H1 (cell line): ENCODE data around the gene GPC6. TPM values are rescaled to one million over a fixed set of nuclear protein-coding genes. Genes with fewer than 3 reads are reported as not detected.

Experiments used
- ASH2L ChIP-seq: fragments of 200-600, 300-600 bp; sonication (generic); IDR thresholded peaks from one replicate; pipeline ENCODE4 v1.7.1; 2017; ENCODE audit warnings: low read length
- ATF2 ChIP-seq: IDR thresholded peaks from 2 replicates; pipeline ENCODE4 v1.6.1; 2012; ENCODE audit warnings: low read length, inconsistent platforms
- BACH1 ChIP-seq: IDR thresholded peaks from 2 replicates; pipeline ENCODE4 v1.6.1; 2012; ENCODE audit warnings: low read length, improper control_type of control experiment
- CHD7 ChIP-seq: fragments of 300-600 bp; sonication (generic); IDR thresholded peaks from 2 replicates; pipeline ENCODE4 v1.7.1; 2012; ENCODE audit warnings: low read length, moderate library complexity, mild to moderate bottlenecking, inconsistent platforms; ENCODE audit not compliant: insufficient replicate concordance
- HDAC2 ChIP-seq, 2 experiments: fragments of 300-600 bp in 1 of 2; sonication (generic) in 1 of 2; IDR thresholded peaks; 2 replicates each; pipeline ENCODE4 v1.6.1; 2011 to 2012; ENCODE audit warnings: low read depth in 2 of 2, low read length in 2 of 2, mild to moderate bottlenecking in 2 of 2, moderate library complexity in 2 of 2, borderline replicate concordance in 1 of 2, inconsistent platforms in 1 of 2
- KDM5A ChIP-seq: fragments of 200-600 bp; IDR thresholded peaks from 2 replicates; pipeline ENCODE4 v1.7.1; 2012; ENCODE audit warnings: mild to moderate bottlenecking, low read length, inconsistent platforms, mixed read lengths
- SP1 ChIP-seq: IDR thresholded peaks from 2 replicates; pipeline ENCODE4 v1.6.1; 2011; ENCODE audit warnings: low read depth, low read length
- TEAD4 ChIP-seq: IDR thresholded peaks from 2 replicates; pipeline ENCODE4 v1.6.1; 2012; ENCODE audit warnings: low read depth, low read length, inconsistent platforms, mixed read lengths
- polyA plus RNA-seq, 7 experiments: library from polyadenylated mRNA; depleted of rRNA in 3 of 7; stranded (reverse) in 5 of 7; unstranded in 2 of 7; fragments of >200 nt in 5 of 7; fragments of 200-250 nt in 2 of 7; gene quantifications; 1 replicate in 5 of 7; 2 replicates in 1 of 7; 4 replicates in 1 of 7; pipeline versions ENCODE4 v1.2.1 to v1.2.3, GENCODE V29; 2011 to 2013; ENCODE audit warnings: missing spikeins in 2 of 7, mixed read lengths in 2 of 7
- total RNA-seq: library from RNA; stranded (reverse); fragmentation: NEBNext Ultra II Directional; extraction: Animal tissue kit (Norgen Biotek cat#: 25700); gene quantifications from 2 replicates; pipeline ENCODE4 v1.2.1, GENCODE V29; 2021

Gene GPC6
- total and polyA plus RNA-seq, 2 of the 8 experiments (the other 6 are each of a cell fraction or from before 2014, with no cell fraction given): 5.4 to 12.0 TPM

- TF ChIP-seq CHD7 (no peak), BACH1 (no peak), KDM5A (no peak), ATF2 (no peak), ASH2L (no peak), SP1 (no peak), HDAC2 (IDR thresholded peaks at IDR 0.05; ENCODE audit: borderline replicate concordance in 1 of 2, low read depth in 2 of 2, low read length in 2 of 2) (no peak), TEAD4 (no peak)
Measured at GRCh38 chr13:93947651-93948050, 721.0 kb downstream of the GPC6 start (continued).
